ENCODE results near the gene MBD1.

- no peak for TF ChIP-seq YY1 (IDR thresholded peaks at IDR 0.05; ENCODE audit: insufficient read depth, insufficient read length)
- no peak for TF ChIP-seq ZNF274 (IDR thresholded peaks at IDR 0.05; ENCODE audit: low read depth, low read length)
- no peak for TF ChIP-seq SUZ12 (IDR thresholded peaks at IDR 0.05; ENCODE audit: extremely low read depth, insufficient read depth, insufficient read length)
Measured at GRCh38 chr18:50266248-50266704, 15.0 kb downstream of the MBD1 start, which contains the start of gene CFAP53.

Measured in NT2/D1 (cell line).